Endothelial cell of hepatic sinusoid (primary cell): ENCODE results near the gene SYDE2.

Source experiments
- in situ Hi-C: cut with HindIII; loops from 2 replicates; pipeline ENCODE4 v1.10.0; 2017; ENCODE audit warnings: low sequenced_read_pairs

SYDE2 gene

GRCh38 chr1:85128316-85128715 is 72.5 kb downstream of the SYDE2 start:
- in situ Hi-C loops = loop anchor here (10.0 kb wide), 1 partner anchor 106 kb away; no protein-coding TSS in a partner anchor

- in situ Hi-C loops = loop anchor here (10.0 kb wide), 1 partner anchor 109 kb away; no protein-coding TSS in a partner anchor
Observed at GRCh38 chr1:85125891-85126290, 74.9 kb downstream of the SYDE2 start.

- in situ Hi-C loops = loop anchor here (10.0 kb wide), 1 partner anchor 111 kb away; no protein-coding TSS in a partner anchor
Observed at GRCh38 chr1:85124091-85124490, 76.7 kb downstream of the SYDE2 start.

DNA sequence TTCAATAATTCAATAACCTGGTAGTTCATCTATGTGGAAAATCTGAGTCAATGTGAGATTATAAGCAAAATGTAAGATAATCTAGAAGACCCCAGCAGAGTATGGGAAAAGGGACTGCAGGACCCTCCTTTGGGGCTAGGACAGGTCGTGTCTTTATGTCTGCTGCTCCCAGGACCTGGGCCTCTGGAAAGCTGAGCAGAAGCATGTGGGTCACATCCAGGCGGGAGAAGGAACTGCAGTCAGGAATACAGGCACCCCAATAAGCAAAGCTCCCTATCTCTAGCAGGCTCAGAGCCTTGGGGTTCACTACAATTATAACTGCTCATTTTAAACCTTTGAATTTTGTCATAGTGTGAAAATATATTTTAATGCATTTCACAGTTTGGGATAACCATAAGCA is 78.6 kb downstream of the SYDE2 start:
- in situ Hi-C loops = loop anchor here (10.0 kb wide), 1 partner anchor 113 kb away; no protein-coding TSS in a partner anchor

DNA sequence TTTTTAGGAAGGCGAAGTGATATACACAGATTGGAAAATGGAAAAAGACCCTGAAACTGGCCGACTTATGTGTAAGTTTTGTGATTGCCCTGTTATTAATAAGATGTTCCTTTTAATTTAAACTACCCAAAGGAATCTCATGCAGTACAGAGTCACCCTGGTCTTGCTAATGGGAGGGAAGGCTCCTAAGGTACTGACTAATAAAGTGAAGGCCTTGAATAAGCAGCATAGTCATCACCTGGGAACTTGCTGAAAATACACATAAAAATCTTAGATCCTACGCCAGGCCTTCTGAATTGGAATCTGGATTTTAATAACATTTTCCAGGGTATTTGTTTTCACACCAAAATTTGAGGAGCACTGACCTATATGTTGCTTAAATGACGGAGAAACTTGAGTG is 79.1 kb downstream of the SYDE2 start:
- in situ Hi-C loops = loop anchor here (10.0 kb wide), 1 partner anchor 113 kb away; no protein-coding TSS in a partner anchor

DNA sequence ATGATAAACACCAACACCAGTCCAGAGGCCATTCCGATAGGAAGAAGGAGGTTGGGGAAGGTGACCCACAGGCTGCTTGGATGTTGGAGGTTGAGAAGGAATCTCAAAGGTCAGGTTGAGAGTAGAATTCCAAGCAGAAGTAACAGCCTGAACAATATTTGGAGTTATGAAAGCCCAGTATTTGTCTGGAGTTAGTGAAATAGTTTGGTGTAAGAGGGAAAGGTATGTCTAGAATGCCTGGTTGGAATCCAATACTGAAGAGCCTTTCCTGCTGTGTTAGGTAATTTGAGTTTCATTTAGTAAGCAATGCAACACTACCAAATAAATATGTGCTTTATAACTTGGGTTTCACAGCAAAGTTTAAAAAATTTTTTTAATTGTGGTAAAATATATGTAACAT is 82.1 kb downstream of the SYDE2 start:
- in situ Hi-C loops = no loop called here

DNA sequence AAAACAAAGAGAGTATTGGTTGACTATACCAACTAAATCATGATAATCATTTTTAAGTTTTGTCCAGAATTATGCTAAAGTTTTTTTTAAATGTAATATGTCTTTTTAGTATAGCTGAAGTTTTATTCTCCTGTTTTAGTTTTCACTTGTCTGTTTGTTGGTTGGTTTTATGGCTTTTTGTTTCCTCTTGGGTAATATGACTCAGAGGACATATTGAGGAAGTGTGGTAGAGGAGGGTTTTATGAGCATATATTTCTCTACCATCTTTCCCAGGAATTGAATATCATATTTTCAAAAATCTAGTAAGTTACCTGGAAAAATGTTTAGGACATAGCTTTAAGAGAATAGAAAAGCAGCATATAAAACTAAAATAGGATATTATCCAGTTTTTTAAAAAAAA is 84.0 kb downstream of the SYDE2 start:
- in situ Hi-C loops = no loop called here

- in situ Hi-C loops = no loop called here
Observed at GRCh38 chr1:85115933-85116332, 84.9 kb downstream of the SYDE2 start.

DNA sequence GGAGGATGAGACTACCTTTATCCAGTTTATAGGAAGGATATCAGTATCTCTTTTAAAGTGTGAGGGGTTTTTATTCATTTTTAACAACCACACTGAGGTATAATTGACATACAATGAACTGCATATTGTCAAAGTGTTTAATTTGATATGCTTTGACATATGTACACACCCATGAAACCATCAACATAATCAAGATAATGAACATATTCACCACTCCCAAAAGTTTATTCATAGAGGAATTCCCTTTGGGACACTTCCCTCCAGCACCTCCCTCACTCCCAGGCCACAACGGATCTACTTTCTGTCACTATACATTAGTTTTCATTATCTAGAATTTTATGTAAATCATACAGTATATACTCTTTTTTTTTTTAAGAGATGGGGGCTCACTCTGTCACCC is 89.1 kb downstream of the SYDE2 start:
- in situ Hi-C loops = no loop called here

DNA sequence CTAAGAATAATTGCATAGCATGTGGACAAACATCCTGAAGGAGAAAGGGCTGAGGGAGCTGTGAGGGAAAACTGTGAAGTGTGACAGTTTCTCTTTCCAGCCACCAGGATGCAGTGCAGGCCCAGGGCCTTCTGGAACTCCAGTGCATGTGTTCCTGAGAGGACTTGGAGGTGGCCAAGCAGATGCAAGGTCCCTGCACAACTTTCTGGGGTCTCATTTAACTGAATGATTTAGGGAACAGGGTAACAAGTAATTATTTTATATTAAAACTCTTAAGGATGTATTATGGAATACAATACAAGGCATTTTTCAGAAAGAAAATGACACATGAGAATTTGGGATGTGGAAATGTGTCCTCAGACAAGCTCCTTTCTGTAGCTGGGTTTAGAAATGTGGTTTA is 91.3 kb downstream of the SYDE2 start:
- in situ Hi-C loops = no loop called here
